ENCODE measurements around the gene TRMT10B.
"Not testable (repeated sequence)": the region's sequence is repeated elsewhere in the genome, so short reads cannot be mapped to it uniquely, and the experiment has no call there.

Gene TRMT10B

GRCh38 chr9:37753489-37754190 lies at the start of gene TRMT10B:
Gene TRMT10B, plus strand, starts transcription at chr9:37753805. Its CDS starts 8,127 bp downstream, at chr9:37761932.
- DNase-seq: peak; percentile 76

- DNase-seq: no peak
Measured at GRCh38 chr9:37705787-37706186, 47.8 kb upstream of the TRMT10B start.

- DNase-seq: no peak
Measured at GRCh38 chr9:37706290-37706689, 47.3 kb upstream of the TRMT10B start.

- no peak for DNase-seq
Measured at GRCh38 chr9:37707748-37708147, 45.9 kb upstream of the TRMT10B start.

GRCh38 chr9:37710046-37710445 lies 43.6 kb upstream of the TRMT10B start:
- DNase-seq: no peak

GRCh38 chr9:37715260-37715659 lies 38.3 kb upstream of the TRMT10B start:
- DNase-seq: no peak

GRCh38 chr9:37715991-37716505 lies 37.6 kb upstream of the TRMT10B start:
- DNase-seq: no peak

- DNase-seq: no peak
Measured at GRCh38 chr9:37719526-37719925, 34.1 kb upstream of the TRMT10B start.

GRCh38 chr9:37727013-37727412 lies 26.6 kb upstream of the TRMT10B start:
- DNase-seq: no peak

- no peak for DNase-seq
Measured at GRCh38 chr9:37729499-37729898, 24.1 kb upstream of the TRMT10B start.

- no peak for DNase-seq
Measured at GRCh38 chr9:37730256-37730655, 23.3 kb upstream of the TRMT10B start.

- no peak for DNase-seq
Measured at GRCh38 chr9:37730839-37731238, 22.8 kb upstream of the TRMT10B start.

- no peak for DNase-seq
Measured at GRCh38 chr9:37732086-37732741, 21.4 kb upstream of the TRMT10B start.

- DNase-seq: no peak
Measured at GRCh38 chr9:37732952-37733351, 20.7 kb upstream of the TRMT10B start.

GRCh38 chr9:37739222-37739621 lies 14.4 kb upstream of the TRMT10B start:
- no peak for DNase-seq

- DNase-seq: no peak
Measured at GRCh38 chr9:37740128-37740527, 13.5 kb upstream of the TRMT10B start.

- DNase-seq: no peak
Measured at GRCh38 chr9:37740631-37741328, 12.8 kb upstream of the TRMT10B start.

GRCh38 chr9:37745970-37746369 lies 7.6 kb upstream of the TRMT10B start:
- no peak for DNase-seq

GRCh38 chr9:37746448-37747270 lies 6.9 kb upstream of the TRMT10B start:
- DNase-seq: no peak

- DNase-seq: peak; percentile 79
Measured at GRCh38 chr9:37747271-37747753, 6.3 kb upstream of the TRMT10B start.

GRCh38 chr9:37749129-37749528 lies 4.5 kb upstream of the TRMT10B start:
- DNase-seq: no peak

- no peak for DNase-seq
Measured at GRCh38 chr9:37751186-37751585, 2.4 kb upstream of the TRMT10B start.

GRCh38 chr9:37751704-37752103 lies 1.9 kb upstream of the TRMT10B start:
- DNase-seq: not testable (repeated sequence)
